ENCODE results near the gene MICU1.

GRCh38 chr10:72392571-72392970 is 233.3 kb downstream of the MICU1 start:
- TF ChIP-seq, protein P1, sequence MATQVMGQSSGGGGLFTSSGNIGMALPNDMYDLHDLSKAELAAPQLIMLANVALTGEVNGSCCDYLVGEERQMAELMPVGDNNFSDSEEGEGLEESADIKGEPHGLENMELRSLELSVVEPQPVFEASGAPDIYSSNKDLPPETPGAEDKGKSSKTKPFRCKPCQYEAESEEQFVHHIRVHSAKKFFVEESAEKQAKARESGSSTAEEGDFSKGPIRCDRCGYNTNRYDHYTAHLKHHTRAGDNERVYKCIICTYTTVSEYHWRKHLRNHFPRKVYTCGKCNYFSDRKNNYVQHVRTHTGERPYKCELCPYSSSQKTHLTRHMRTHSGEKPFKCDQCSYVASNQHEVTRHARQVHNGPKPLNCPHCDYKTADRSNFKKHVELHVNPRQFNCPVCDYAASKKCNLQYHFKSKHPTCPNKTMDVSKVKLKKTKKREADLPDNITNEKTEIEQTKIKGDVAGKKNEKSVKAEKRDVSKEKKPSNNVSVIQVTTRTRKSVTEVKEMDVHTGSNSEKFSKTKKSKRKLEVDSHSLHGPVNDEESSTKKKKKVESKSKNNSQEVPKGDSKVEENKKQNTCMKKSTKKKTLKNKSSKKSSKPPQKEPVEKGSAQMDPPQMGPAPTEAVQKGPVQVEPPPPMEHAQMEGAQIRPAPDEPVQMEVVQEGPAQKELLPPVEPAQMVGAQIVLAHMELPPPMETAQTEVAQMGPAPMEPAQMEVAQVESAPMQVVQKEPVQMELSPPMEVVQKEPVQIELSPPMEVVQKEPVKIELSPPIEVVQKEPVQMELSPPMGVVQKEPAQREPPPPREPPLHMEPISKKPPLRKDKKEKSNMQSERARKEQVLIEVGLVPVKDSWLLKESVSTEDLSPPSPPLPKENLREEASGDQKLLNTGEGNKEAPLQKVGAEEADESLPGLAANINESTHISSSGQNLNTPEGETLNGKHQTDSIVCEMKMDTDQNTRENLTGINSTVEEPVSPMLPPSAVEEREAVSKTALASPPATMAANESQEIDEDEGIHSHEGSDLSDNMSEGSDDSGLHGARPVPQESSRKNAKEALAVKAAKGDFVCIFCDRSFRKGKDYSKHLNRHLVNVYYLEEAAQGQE (IDR thresholded peaks at IDR 0.05; ENCODE audit: low read depth) = no peak
- TF ChIP-seq EP300 (IDR thresholded peaks at IDR 0.05; ENCODE audit: borderline replicate concordance) = no peak

Data from Ishikawa (cell line).